Measurements from ENCODE around the gene LRRC43. TPM values are rescaled to one million over a fixed set of nuclear protein-coding genes. Genes with fewer than 3 reads are reported as not detected.

LRRC43 gene
- total RNA-seq, 1 experiment from 2014 or later, result 0.66 TPM

DNA sequence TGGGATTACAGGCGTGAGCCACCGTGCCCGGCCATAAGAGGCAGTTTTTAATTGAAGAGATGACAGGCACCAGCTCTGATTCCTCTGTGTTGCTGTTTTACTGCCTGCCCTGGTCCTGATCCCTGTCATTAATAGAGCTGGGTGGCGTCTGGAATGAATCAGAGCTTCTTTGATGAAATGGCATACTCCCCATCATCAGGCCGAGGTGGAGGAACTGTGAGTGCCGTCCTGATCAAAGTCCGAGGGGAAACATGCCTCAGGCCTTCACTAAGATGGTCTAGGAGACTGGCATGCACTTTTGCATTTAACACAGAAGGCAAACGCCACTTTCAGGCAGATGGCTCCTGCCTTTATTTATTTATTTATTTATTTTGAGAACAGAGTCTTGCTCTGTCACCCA, 43.0 kb upstream of the LRRC43 start:
- no peaks in the 10 kb centered on the region for H3K9me3 ChIP-seq (ENCODE audit: low read length)
- DNase-seq (no peak), ATAC-seq (no peak)
- CTCF ChIA-PET, result no interaction called here
- H3K79me2 ChIP-seq (ENCODE audit: low read length), result no peaks in the 10 kb centered on the region
- H3K9ac ChIP-seq (ENCODE audit: low read length), result no peak overlapping the region
- H3K9me2 ChIP-seq (replicated peaks; ENCODE audit: low read length), result no peaks in the 10 kb centered on the region
- BruUV-seq (replicated peaks), result no TSS peak
- H3K36me3 ChIP-seq (ENCODE audit: low read depth, low read length), result peaks cover 17% of the 10 kb centered on the region; the same call in 1 of the 2 replicates
- H3K27ac ChIP-seq (ENCODE audit: low read length), result no peak overlapping the region
- H3K4me3 ChIP-seq (ENCODE audit: low read length), result no peak overlapping the region
- TF ChIP-seq EZH2phosphoT487 (IDR thresholded peaks at IDR 0.05; ENCODE audit: borderline replicate concordance, low read length) (no peak), EZH2 (IDR thresholded peaks at IDR 0.05; ENCODE audit: low read length, unreplicated experiment) (no peak)
- TF ChIP-seq, protein P1, sequence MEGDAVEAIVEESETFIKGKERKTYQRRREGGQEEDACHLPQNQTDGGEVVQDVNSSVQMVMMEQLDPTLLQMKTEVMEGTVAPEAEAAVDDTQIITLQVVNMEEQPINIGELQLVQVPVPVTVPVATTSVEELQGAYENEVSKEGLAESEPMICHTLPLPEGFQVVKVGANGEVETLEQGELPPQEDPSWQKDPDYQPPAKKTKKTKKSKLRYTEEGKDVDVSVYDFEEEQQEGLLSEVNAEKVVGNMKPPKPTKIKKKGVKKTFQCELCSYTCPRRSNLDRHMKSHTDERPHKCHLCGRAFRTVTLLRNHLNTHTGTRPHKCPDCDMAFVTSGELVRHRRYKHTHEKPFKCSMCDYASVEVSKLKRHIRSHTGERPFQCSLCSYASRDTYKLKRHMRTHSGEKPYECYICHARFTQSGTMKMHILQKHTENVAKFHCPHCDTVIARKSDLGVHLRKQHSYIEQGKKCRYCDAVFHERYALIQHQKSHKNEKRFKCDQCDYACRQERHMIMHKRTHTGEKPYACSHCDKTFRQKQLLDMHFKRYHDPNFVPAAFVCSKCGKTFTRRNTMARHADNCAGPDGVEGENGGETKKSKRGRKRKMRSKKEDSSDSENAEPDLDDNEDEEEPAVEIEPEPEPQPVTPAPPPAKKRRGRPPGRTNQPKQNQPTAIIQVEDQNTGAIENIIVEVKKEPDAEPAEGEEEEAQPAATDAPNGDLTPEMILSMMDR (conservative IDR thresholded peaks at IDR 0.05; ENCODE audit: low read depth, low read length), result no peak
- intact Hi-C loops (cut with micrococcal nuclease), result no loop called here
- no peak overlapping the region for H3K4me2 ChIP-seq (ENCODE audit: low read length)
- no peaks in the 10 kb centered on the region for H3F3A ChIP-seq (ENCODE audit: low read length, unreplicated experiment)
- POLR2A ChIA-PET (ENCODE audit: unreplicated experiment), result no interaction called here
- no peaks in the 10 kb centered on the region for H3K4me1 ChIP-seq (ENCODE audit: insufficient read depth, low read length)
- no peaks in the 10 kb centered on the region for H3K27me3 ChIP-seq (ENCODE audit: low read length)
- H2AFZ ChIP-seq (ENCODE audit: low read length), result no peak overlapping the region
- H4K20me1 ChIP-seq (ENCODE audit: low read length), result no peaks in the 10 kb centered on the region

DNA sequence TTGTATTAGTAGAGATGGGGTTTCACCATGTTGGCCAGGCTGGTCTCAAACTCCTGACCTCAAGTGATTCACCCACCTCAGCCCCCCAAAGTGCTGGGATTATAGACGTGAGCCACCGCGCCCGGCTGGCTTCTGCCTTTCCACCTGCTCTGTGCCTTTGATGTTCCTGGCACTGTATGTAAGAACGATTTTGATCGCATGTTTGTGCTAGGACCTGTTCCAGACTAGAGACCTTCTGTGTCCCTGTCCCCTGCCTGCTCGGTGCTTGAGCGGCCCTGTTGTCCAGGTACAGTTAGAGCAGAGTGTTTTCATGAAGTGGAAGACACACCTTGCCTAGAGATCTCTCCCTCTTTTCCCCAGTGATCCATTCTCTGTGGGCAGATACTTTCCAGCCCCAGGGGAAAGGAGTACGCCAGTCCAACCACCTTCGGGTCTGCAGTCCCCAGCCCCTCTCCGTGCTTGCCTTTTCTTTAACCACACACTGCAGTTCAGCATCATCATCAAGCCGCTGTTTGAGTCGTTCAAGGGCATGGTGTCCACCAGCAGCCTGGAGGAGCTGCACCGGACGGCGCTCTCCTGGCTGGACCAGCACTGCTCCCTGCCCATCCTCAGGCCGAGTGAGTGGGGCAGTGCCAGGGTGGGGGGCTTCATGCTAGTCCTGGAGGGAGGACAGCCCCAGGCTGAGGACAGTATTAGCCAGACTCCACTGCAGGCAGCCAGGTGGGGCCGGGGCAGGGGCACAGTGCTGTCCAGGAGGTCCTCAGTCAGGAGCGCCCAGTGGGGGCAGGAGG, 42.3 kb upstream of the LRRC43 start:
- H2AFZ ChIP-seq (ENCODE audit: low read length), result no peak overlapping the region
- TF ChIP-seq, protein P1 (conservative IDR thresholded peaks at IDR 0.05; ENCODE audit: low read depth, low read length), result no peak
- TF ChIP-seq EZH2 (IDR thresholded peaks at IDR 0.05; ENCODE audit: low read length, unreplicated experiment) (no peak), EZH2phosphoT487 (IDR thresholded peaks at IDR 0.05; ENCODE audit: borderline replicate concordance, low read length) (no peak)
- no peaks in the 10 kb centered on the region for H3K79me2 ChIP-seq (ENCODE audit: low read length)
- no peaks in the 10 kb centered on the region for H3K4me1 ChIP-seq (ENCODE audit: insufficient read depth, low read length)
- H3K36me3 ChIP-seq (ENCODE audit: low read depth, low read length), result peaks cover 11% of the 10 kb centered on the region; the same call in 1 of the 2 replicates
- H3K27me3 ChIP-seq (ENCODE audit: low read length), result no peaks in the 10 kb centered on the region
- no peaks in the 10 kb centered on the region for H4K20me1 ChIP-seq (ENCODE audit: low read length)
- no peak for ATAC-seq
- ChIA-PET POLR2A (ENCODE audit: unreplicated experiment) (no interaction called here), CTCF (no interaction called here)
- H3K9ac ChIP-seq (ENCODE audit: low read length), result no peak overlapping the region
- intact Hi-C loops (cut with micrococcal nuclease), result no loop called here
- no TSS peak for BruUV-seq (replicated peaks)
- no peak for DNase-seq
- no peak overlapping the region for H3K27ac ChIP-seq (ENCODE audit: low read length)
- no peak overlapping the region for H3K4me3 ChIP-seq (ENCODE audit: low read length)
- no peaks in the 10 kb centered on the region for H3K9me3 ChIP-seq (ENCODE audit: low read length)
- no peak overlapping the region for H3K4me2 ChIP-seq (ENCODE audit: low read length)
- no peaks in the 10 kb centered on the region for H3K9me2 ChIP-seq (replicated peaks; ENCODE audit: low read length)
- no peaks in the 10 kb centered on the region for H3F3A ChIP-seq (ENCODE audit: low read length, unreplicated experiment)
